GM12878 (cell line): ENCODE data around the gene PPP1R10. TPM values are rescaled to one million over a fixed set of nuclear protein-coding genes. Genes with fewer than 3 reads are reported as not detected.

Experiments
- CBX5 ChIP-seq: sonication (generic); IDR thresholded peaks from 2 replicates; pipeline ENCODE4 v1.6.1; 2016; ENCODE audit warnings: low read depth, moderate library complexity, mild to moderate bottlenecking, inconsistent platforms
- MTA2 ChIP-seq: fragments of 450-650 bp; IDR thresholded peaks from 2 replicates; pipeline ENCODE4 v1.6.1; 2016; ENCODE audit warnings: low read depth, mild to moderate bottlenecking, moderate library complexity
- NR2C1 ChIP-seq: fragments of 450-650 bp; IDR thresholded peaks from 2 replicates; pipeline ENCODE4 v1.6.1; 2017; ENCODE audit warnings: antibody characterized with exemption, mild to moderate bottlenecking, moderate library complexity
- PML ChIP-seq: IDR thresholded peaks from 2 replicates; pipeline ENCODE4 v1.6.1; 2012; ENCODE audit warnings: low read length, inconsistent platforms
- POLR2A ChIP-seq: IDR thresholded peaks from 2 replicates; pipeline ENCODE4 v1.6.1; 2011; ENCODE audit warnings: low read depth, mild to moderate bottlenecking, low read length
- STAT3 ChIP-seq: IDR thresholded peaks from 2 replicates; pipeline ENCODE4 v1.6.1; 2011; ENCODE audit warnings: low read depth, low read length, improper control_type of control experiment
- SUPT20H ChIP-seq: IDR thresholded peaks from 2 replicates; pipeline ENCODE4 v1.6.1; 2011; ENCODE audit warnings: low read depth, mild to moderate bottlenecking, low read length, moderate library complexity, borderline replicate concordance; ENCODE audit not compliant: control insufficient read depth
- TBL1XR1 ChIP-seq: IDR thresholded peaks from 2 replicates; pipeline ENCODE4 v1.6.1; 2012; ENCODE audit warnings: low read depth, low read length, improper control_type of control experiment
- TCF7 ChIP-seq: IDR thresholded peaks from 2 replicates; pipeline ENCODE4 v1.6.1; 2014; ENCODE audit warnings: antibody characterized with exemption, borderline replicate concordance
- ZNF207 ChIP-seq: fragments of 450-650 bp; IDR thresholded peaks from 2 replicates; pipeline ENCODE4 v1.6.1; 2014; ENCODE audit warnings: antibody characterized with exemption, mild to moderate bottlenecking, borderline replicate concordance
- ZNF24 ChIP-seq: fragments of 450-650 bp; IDR thresholded peaks from 2 replicates; pipeline ENCODE4 v1.6.1; 2017; ENCODE audit warnings: antibody characterized with exemption, mild to moderate bottlenecking
- ZNF687 ChIP-seq: fragments of 450-650 bp; IDR thresholded peaks from 2 replicates; pipeline ENCODE4 v1.6.1; 2017; ENCODE audit warnings: mild to moderate bottlenecking, moderate library complexity
- polyA plus RNA-seq, 11 experiments: library from polyadenylated mRNA; depleted of rRNA in 4 of 11; unstranded in 6 of 11; stranded (reverse) in 5 of 11; fragments of >200 nt; fragmentation: Nextera tagmentation in 4 of 11; fragmentation: Illumina TruSeq in 1 of 11; extraction: Ambion mirVana in 4 of 11; extraction: Trizol in 1 of 11; gene quantifications; 1 replicate in 1 of 11; 2 replicates in 10 of 11; pipeline versions ENCODE4 v1.2.1 to v1.2.3, GENCODE V29; 2011 to 2016; ENCODE audit warnings: inconsistent platforms in 2 of 11, missing spikeins in 2 of 11, low read depth in 1 of 11
- total RNA-seq, 4 experiments: library from RNA; depleted of rRNA in 3 of 4; stranded (reverse); fragments of >200 nt in 3 of 4; fragmentation: Illumina TruSeq in 1 of 4; extraction: Trizol in 1 of 4; gene quantifications; 2 replicates each; pipeline versions ENCODE4 v1.2.1 to v1.2.3, GENCODE V29; 2013 to 2021

PPP1R10 gene
- total and polyA plus RNA-seq, 10 of the 15 experiments (the other 5 are each of a cell fraction or from before 2014, with no cell fraction given), result 11.3 to 83.8 (median 41.2) TPM

DNA sequence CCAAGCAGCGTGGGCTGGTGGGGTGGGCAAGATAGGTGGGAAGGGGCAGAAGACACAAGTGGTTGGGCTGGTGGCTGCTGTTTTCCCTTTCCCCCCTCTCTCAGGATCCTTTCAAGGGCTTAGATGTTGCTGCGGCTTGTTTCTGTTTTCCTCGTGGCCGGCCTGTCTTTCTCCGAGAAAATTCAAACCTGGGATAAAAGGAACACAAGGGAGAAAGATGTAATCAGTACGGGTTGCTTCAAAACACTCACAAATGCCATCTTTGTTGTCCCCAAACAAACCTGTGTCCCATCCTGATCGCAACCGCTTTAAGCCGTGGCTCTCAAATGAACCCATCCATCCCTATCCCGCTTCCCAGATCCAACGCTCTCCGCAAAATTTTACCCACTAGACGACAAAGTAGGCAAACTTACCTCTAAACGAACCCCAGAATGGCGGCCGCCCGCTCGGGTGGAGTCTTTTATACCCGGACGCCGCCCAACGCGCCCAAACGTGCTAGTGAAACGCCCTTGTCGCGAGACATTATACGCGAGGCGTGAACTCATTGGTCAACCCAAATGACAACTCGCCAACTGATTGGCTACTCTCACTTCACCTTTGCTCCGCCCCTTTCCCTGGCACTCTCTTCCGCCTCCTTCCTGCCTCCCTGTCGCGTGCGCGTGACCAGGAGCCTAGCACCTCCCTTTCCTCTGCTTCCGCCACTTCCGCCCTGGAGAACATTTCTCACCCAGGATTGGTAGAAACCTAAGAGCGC is at the start of gene PPP1R10 (continued):
- peak; percentile 78 for TF ChIP-seq ZNF687
- no peak for TF ChIP-seq NR2C1
- TF ChIP-seq MTA2, result no peak
- TF ChIP-seq ZNF24, result no peak
- no peak for TF ChIP-seq CBX5
- no peak for TF ChIP-seq SUPT20H
- TF ChIP-seq PML, result peak; percentile 99
- no peak for TF ChIP-seq TCF7
- no peak for TF ChIP-seq TBL1XR1
- TF ChIP-seq POLR2A, result peak; percentile 97
- 0 out of 2 replicates have a peak, but pooled peaks have one; percentile 15 for TF ChIP-seq STAT3
- TF ChIP-seq ZNF207, result peak; percentile 91
- TF ChIP-seq, all 136 proteins: peak for 75
